ENCODE measurements around the gene ID2.
"Not testable (repeated sequence)": the region's sequence is repeated elsewhere in the genome, so short reads cannot be mapped to it uniquely, and the experiment has no call there.

The ID2 gene

GRCh38 chr2:8728305-8729015 lies 46.6 kb downstream of the ID2 start (continued):
- TF ChIP-seq PRDM2 (tag by site-specific recombination; IDR thresholded peaks at IDR 0.05; ENCODE audit: borderline replicate concordance) (no peak), ZNF645 (tag by site-specific recombination; IDR thresholded peaks at IDR 0.05) (no peak)

- H3K4me3 ChIP-seq (ENCODE audit: low read depth, low read length); POLR2A ChIA-PET: not testable (repeated sequence)
- H3K36me3 ChIP-seq (ENCODE audit: control insufficient read depth in 2 of 2, insufficient read depth in 1 of 2, low read length in 2 of 2) = peaks cover 12 to 44% of the 10 kb centered on the region in 2 experiments
Observed at GRCh38 chr2:8729101-8729500, 47.2 kb downstream of the ID2 start.

GRCh38 chr2:8729939-8730338 lies 48.1 kb downstream of the ID2 start:
- POLR2A ChIA-PET = no interaction called here
- TF ChIP-seq ZNF133 (tag by site-specific recombination; IDR thresholded peaks at IDR 0.05) (no peak), ZFP37 (tag by site-specific recombination; IDR thresholded peaks at IDR 0.05) (no peak), ELK4 (IDR thresholded peaks at IDR 0.05; ENCODE audit: borderline replicate concordance, low read depth, low read length) (no peak), ZNF626 (tag by site-specific recombination; IDR thresholded peaks at IDR 0.05) (no peak), ZNF544 (tag by site-specific recombination; IDR thresholded peaks at IDR 0.05) (no peak), PRDM10 (tag by site-specific recombination; IDR thresholded peaks at IDR 0.05) (no peak), ZNF670 (tag by site-specific recombination; IDR thresholded peaks at IDR 0.05; ENCODE audit: low read depth) (no peak), ZBTB10 (tag by site-specific recombination; IDR thresholded peaks at IDR 0.05) (no peak), ZNF169 (tag by site-specific recombination; IDR thresholded peaks at IDR 0.05) (no peak), KLF7 (tag by site-specific recombination; IDR thresholded peaks at IDR 0.05; ENCODE audit: borderline replicate concordance) (no peak), ZNF501 (tag by site-specific recombination; IDR thresholded peaks at IDR 0.05) (no peak), ZBTB48 (tag by site-specific recombination; IDR thresholded peaks at IDR 0.05) (no peak), ZNF488 (tag by site-specific recombination; IDR thresholded peaks at IDR 0.05) (no peak)
- H3K9me3 ChIP-seq (ENCODE audit: control insufficient read depth, insufficient read depth, low read depth, low read length) = no peaks in the 10 kb centered on the region
- CTCF ChIA-PET = interaction anchor here (1.1 kb wide), 1 partner anchor 32 kb away, joined by 3 read pairs; no protein-coding TSS in a partner anchor
- H3K4me1 ChIP-seq (ENCODE audit: control insufficient read depth, insufficient read depth, low read length) = no peaks in the 10 kb centered on the region
- H3K27ac ChIP-seq (ENCODE audit: extremely low read depth, low read depth, low read length) = no peak overlapping the region
- H3K36me3 ChIP-seq (ENCODE audit: control insufficient read depth in 2 of 2, insufficient read depth in 1 of 2, low read length in 2 of 2) = peaks cover 12 to 46% of the 10 kb centered on the region in 2 experiments
- no peak overlapping the region for H3K4me3 ChIP-seq (ENCODE audit: low read depth, low read length)

More at GRCh38 chr2:8729101-8729500, 47.2 kb downstream of the ID2 start:
- CTCF ChIA-PET = interaction anchor here (1.1 kb wide), 1 partner anchor 33 kb away, joined by 3 read pairs; no protein-coding TSS in a partner anchor
- not testable (repeated sequence) for H3K4me1 ChIP-seq (ENCODE audit: control insufficient read depth, insufficient read depth, low read length); H3K27ac ChIP-seq (ENCODE audit: extremely low read depth, low read depth, low read length); H3K9me3 ChIP-seq (ENCODE audit: control insufficient read depth, insufficient read depth, low read depth, low read length)
